GM12878 (cell line): ENCODE measurements around the gene GMPPB. TPM values are rescaled to one million over a fixed set of nuclear protein-coding genes. Genes with fewer than 3 reads are reported as not detected.

ENCODE experiments used
- ATAC-seq: fragments of 200-7000 bp; cut with Tn5 transposase; 3 replicates; pipeline ENCODE4 v1.9.1; 2020; ENCODE audit warnings: mild to moderate bottlenecking, moderate library complexity
- BruUV-seq: library from RNA; stranded (reverse); fragments of 400-500 nt; replicated peaks from 2 replicates; lab custom pipeline; 2021; lab: Mats Ljungman, UMichigan
- CTCF ChIA-PET: fragments of 300-600 bp; sonication (Branson Sonifier 250); formaldehyde crosslinking; extraction: SDS; loops from one replicate; lab custom pipeline; 2021; ENCODE audit warnings: inconsistent platforms; lab: Yijun Ruan, JAX
- POLR2A ChIA-PET: fragments of 350-600 bp; formaldehyde crosslinking; extraction: SDS; loops from one replicate; lab custom pipeline; 2021; ENCODE audit warnings: inconsistent platforms; lab: Charles Lee
- RAD21 ChIA-PET: fragments of 300-600 bp; sonication (Branson Sonifier 250); formaldehyde crosslinking; loops from one replicate; lab custom pipeline; 2023; ENCODE audit warnings: antibody characterized with exemption; ENCODE audit not compliant: unreplicated experiment; lab: Charles Lee
- SMC1A ChIA-PET: fragments of 300-600 bp; sonication (Branson Sonifier 250); formaldehyde crosslinking; loops from one replicate; lab custom pipeline; 2023; ENCODE audit not compliant: unreplicated experiment, uncharacterized antibody; lab: Charles Lee
- DNase-seq: peaks from one replicate; pipeline ENCODE4 v3.0.0-alpha.2; 2011; ENCODE audit warnings: low read depth, low spot score
- FAIRE-seq: peaks from 3 replicates; lab custom pipeline; 2011; peaks lifted over from hg19 to GRCh38; lab: Jason Lieb, UNC
- H2AFZ ChIP-seq: 2 replicates; pipeline ENCODE4 v1.6.0; 2011; ENCODE audit warnings: low read depth, low read length, control low read depth; ENCODE audit not compliant: control insufficient read depth
- H3K27ac ChIP-seq: 2 replicates; pipeline ENCODE4 v1.5.1; 2011; ENCODE audit warnings: control low read depth; ENCODE audit not compliant: control insufficient read depth, insufficient read depth
- H3K27me3 ChIP-seq, 2 experiments: replicated peaks in 1 of 2; 2 replicates each; pipeline versions ENCODE4 v1.6.0 to v1.6.1; 2011; ENCODE audit warnings: low read length in 1 of 2; ENCODE audit not compliant: control insufficient read depth in 2 of 2, insufficient read depth in 2 of 2
- H3K36me3 ChIP-seq, 2 experiments: 2 replicates each; pipeline ENCODE4 v1.5.1; 2011; ENCODE audit warnings: low read length in 1 of 2; ENCODE audit not compliant: control insufficient read depth in 2 of 2, insufficient read depth in 2 of 2
- H3K4me1 ChIP-seq: 2 replicates; pipeline ENCODE4 v1.6.1; 2011; ENCODE audit warnings: mild to moderate bottlenecking, low read length, moderate library complexity, mixed read lengths; ENCODE audit not compliant: control insufficient read depth, insufficient read depth
- H3K4me2 ChIP-seq: 2 replicates; pipeline ENCODE4 v1.6.0; 2011; ENCODE audit warnings: control low read depth; ENCODE audit not compliant: control insufficient read depth, insufficient read depth
- H3K4me3 ChIP-seq: fragments of 200-600 bp; sonication (generic); 2 replicates; pipeline ENCODE4 v1.5.1; 2016
- H3K79me2 ChIP-seq: 2 replicates; pipeline ENCODE4 v1.6.0; 2011; ENCODE audit warnings: low read length; ENCODE audit not compliant: control insufficient read depth, insufficient read depth
- H3K9ac ChIP-seq: 2 replicates; pipeline ENCODE4 v1.8.0; 2011; ENCODE audit warnings: low read length, control low read depth, mixed read lengths; ENCODE audit not compliant: control insufficient read depth, insufficient read depth
- H3K9me3 ChIP-seq: replicated peaks from 3 replicates; pipeline ENCODE4 v1.5.1; 2011; ENCODE audit warnings: mild to moderate bottlenecking, low read length; ENCODE audit not compliant: control insufficient read depth, insufficient read depth
- H4K20me1 ChIP-seq: 2 replicates; pipeline ENCODE4 v1.6.0; 2011; ENCODE audit not compliant: control insufficient read depth, insufficient read depth
- CHD1 ChIP-seq: IDR thresholded peaks from 2 replicates; pipeline ENCODE4 v1.6.1; 2012; ENCODE audit warnings: low read depth, low read length, improper control_type of control experiment
- CREM ChIP-seq: IDR thresholded peaks from 2 replicates; pipeline ENCODE4 v1.6.1; 2014; ENCODE audit warnings: antibody characterized with exemption, low read depth
- EED ChIP-seq: sonication (generic); IDR thresholded peaks from 2 replicates; pipeline ENCODE4 v1.6.1; 2016; ENCODE audit warnings: antibody characterized with exemption, low read depth
- IRF4 ChIP-seq: IDR thresholded peaks from 2 replicates; pipeline ENCODE4 v1.6.1; 2011; ENCODE audit warnings: low read depth, low read length
- MTA3 ChIP-seq: IDR thresholded peaks from 2 replicates; pipeline ENCODE4 v1.6.1; 2012; ENCODE audit warnings: low read length, inconsistent platforms, borderline replicate concordance
- NRF1 ChIP-seq: conservative IDR thresholded peaks from 2 replicates; pipeline ENCODE4 v1.6.1; 2011; ENCODE audit warnings: mild to moderate bottlenecking, low read depth, low read length, improper control_type of control experiment
- RUNX3 ChIP-seq: IDR thresholded peaks from 2 replicates; pipeline ENCODE4 v1.6.1; 2012; ENCODE audit warnings: low read length, inconsistent platforms
- TBL1XR1 ChIP-seq: IDR thresholded peaks from 2 replicates; pipeline ENCODE4 v1.6.1; 2012; ENCODE audit warnings: low read depth, low read length, improper control_type of control experiment
- ZNF384 ChIP-seq: IDR thresholded peaks from 2 replicates; pipeline ENCODE4 v1.6.1; 2012; ENCODE audit warnings: low read depth, mild to moderate bottlenecking, low read length, improper control_type of control experiment, borderline replicate concordance
- ZZZ3 ChIP-seq: IDR thresholded peaks from 2 replicates; pipeline ENCODE4 v1.6.1; 2011; ENCODE audit warnings: low read depth; ENCODE audit not compliant: control insufficient read depth, insufficient read length
- WGBS: methylation state at CpG from one replicate; pipeline ENCODE4 v1.1.6; 2016; ENCODE audit warnings: low lambda C conversion rate; ENCODE audit not compliant: insufficient replicate concordance, insufficient coverage; ENCODE audit errors: missing lambda C conversion rate; 5-methylcytosine and 5-hydroxymethylcytosine counted together
- in situ Hi-C: fragments of 300-500 bp; cut with MboI; formaldehyde crosslinking; loops from 9 replicates; pipeline ENCODE4 v1.14.3; 2018; ENCODE audit warnings: mixed read lengths
- intact Hi-C: fragments of 100-400 bp; cut with micrococcal nuclease; formaldehyde crosslinking; loops from one replicate; pipeline ENCODE4 v1.14.2; 2022; ENCODE audit not compliant: unreplicated experiment
- polyA plus RNA-seq, 11 experiments: library from polyadenylated mRNA; depleted of rRNA in 4 of 11; unstranded in 6 of 11; stranded (reverse) in 5 of 11; fragments of >200 nt; fragmentation: Nextera tagmentation in 4 of 11; fragmentation: Illumina TruSeq in 1 of 11; extraction: Ambion mirVana in 4 of 11; extraction: Trizol in 1 of 11; gene quantifications; 1 replicate in 1 of 11; 2 replicates in 10 of 11; pipeline versions ENCODE4 v1.2.1 to v1.2.3, GENCODE V29; 2011 to 2016; ENCODE audit warnings: inconsistent platforms in 2 of 11, missing spikeins in 2 of 11, low read depth in 1 of 11
- total RNA-seq, 4 experiments: library from RNA; depleted of rRNA in 3 of 4; stranded (reverse); fragments of >200 nt in 3 of 4; fragmentation: Illumina TruSeq in 1 of 4; extraction: Trizol in 1 of 4; gene quantifications; 2 replicates each; pipeline versions ENCODE4 v1.2.1 to v1.2.3, GENCODE V29; 2013 to 2021
- TF ChIP-seq, protein P1 (sequence below): IDR thresholded peaks from 2 replicates; pipeline ENCODE4 v1.6.1; 2012; ENCODE audit warnings: low read depth, low read length, improper control_type of control experiment
- TF ChIP-seq, protein P2 (sequence below), 3 experiments: IDR thresholded peaks in 2 of 3; conservative IDR thresholded peaks in 1 of 3; 2 replicates each; pipeline ENCODE4 v1.5.1; 2011; ENCODE audit warnings: low read depth in 3 of 3, low read length in 3 of 3, mild to moderate bottlenecking in 3 of 3, control low read depth in 2 of 3, moderate library complexity in 2 of 3, inconsistent platforms in 1 of 3, mixed read lengths in 1 of 3; ENCODE audit not compliant: control insufficient read depth in 2 of 3, insufficient read depth in 1 of 3; ENCODE audit errors: extremely low read depth in 1 of 3

Gene GMPPB
- total and polyA plus RNA-seq, 10 of the 15 experiments (the other 5 are each of a cell fraction or from before 2014, with no cell fraction given), result 2.3 to 99.5 (median 23.3) TPM

DNA sequence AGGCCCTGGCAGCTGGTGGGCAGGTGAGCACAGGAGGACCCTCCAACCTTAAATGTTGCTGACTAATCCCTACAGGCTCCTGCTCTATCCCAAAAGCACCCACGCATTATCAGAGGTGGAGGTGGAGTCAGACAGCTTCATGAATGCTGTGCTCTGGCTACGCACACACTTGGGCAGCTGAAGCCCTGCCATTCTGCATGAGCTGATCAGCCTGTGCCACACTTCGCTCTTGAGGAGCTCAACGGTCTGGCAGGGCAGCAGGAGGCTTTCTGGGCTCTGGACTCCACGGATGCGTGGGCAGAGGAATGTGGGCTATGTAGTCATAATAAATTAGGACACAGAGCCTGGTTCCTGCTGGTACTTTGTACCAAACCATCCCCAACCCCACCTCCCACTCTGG lies 40.6 kb downstream of the GMPPB start (continued):
- TF ChIP-seq, protein P1, sequence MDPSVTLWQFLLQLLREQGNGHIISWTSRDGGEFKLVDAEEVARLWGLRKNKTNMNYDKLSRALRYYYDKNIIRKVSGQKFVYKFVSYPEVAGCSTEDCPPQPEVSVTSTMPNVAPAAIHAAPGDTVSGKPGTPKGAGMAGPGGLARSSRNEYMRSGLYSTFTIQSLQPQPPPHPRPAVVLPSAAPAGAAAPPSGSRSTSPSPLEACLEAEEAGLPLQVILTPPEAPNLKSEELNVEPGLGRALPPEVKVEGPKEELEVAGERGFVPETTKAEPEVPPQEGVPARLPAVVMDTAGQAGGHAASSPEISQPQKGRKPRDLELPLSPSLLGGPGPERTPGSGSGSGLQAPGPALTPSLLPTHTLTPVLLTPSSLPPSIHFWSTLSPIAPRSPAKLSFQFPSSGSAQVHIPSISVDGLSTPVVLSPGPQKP, result no peak
- no peak for TF ChIP-seq TBL1XR1
- no peak for TF ChIP-seq ZNF384
- no peak for TF ChIP-seq CREM
- no peak for TF ChIP-seq CHD1
- TF ChIP-seq IRF4, result no peak
- TF ChIP-seq, protein P2, sequence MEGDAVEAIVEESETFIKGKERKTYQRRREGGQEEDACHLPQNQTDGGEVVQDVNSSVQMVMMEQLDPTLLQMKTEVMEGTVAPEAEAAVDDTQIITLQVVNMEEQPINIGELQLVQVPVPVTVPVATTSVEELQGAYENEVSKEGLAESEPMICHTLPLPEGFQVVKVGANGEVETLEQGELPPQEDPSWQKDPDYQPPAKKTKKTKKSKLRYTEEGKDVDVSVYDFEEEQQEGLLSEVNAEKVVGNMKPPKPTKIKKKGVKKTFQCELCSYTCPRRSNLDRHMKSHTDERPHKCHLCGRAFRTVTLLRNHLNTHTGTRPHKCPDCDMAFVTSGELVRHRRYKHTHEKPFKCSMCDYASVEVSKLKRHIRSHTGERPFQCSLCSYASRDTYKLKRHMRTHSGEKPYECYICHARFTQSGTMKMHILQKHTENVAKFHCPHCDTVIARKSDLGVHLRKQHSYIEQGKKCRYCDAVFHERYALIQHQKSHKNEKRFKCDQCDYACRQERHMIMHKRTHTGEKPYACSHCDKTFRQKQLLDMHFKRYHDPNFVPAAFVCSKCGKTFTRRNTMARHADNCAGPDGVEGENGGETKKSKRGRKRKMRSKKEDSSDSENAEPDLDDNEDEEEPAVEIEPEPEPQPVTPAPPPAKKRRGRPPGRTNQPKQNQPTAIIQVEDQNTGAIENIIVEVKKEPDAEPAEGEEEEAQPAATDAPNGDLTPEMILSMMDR (IDR thresholded peaks at IDR 0.05 in 2 of 3, conservative IDR thresholded peaks at IDR 0.05 in 1 of 3; ENCODE audit: control insufficient read depth in 2 of 3, extremely low read depth in 1 of 3, insufficient read depth in 1 of 3, low read depth in 3 of 3, low read length in 3 of 3), result no peak
- TF ChIP-seq MTA3, result no peak
- TF ChIP-seq ZZZ3, result no peak
- no peak for TF ChIP-seq RUNX3
- TF ChIP-seq NRF1, result no peak
- TF ChIP-seq, all 136 proteins: peak for 0

DNA sequence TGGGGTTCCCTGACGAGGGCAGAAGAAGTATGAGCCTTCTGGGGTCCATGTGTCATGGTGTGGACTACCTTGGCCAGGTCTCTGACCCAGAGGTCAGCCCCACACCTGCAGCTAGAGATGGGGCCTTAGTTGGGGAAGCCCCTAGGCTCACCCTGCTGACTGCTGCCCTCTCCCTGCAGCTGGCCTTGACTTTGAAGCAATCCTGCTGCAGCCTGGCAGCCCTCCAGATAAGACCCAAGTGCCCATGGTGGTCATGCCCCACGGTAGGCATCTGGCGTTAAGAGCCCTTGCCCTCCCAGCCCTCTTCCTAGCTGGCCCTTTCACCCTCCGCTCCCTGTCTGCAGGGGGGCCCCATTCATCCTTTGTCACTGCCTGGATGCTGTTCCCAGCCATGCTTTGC lies 42.2 kb downstream of the GMPPB start:
- no peak overlapping the region for H3K4me3 ChIP-seq
- no peaks in the 10 kb centered on the region for H4K20me1 ChIP-seq
- H3K4me1 ChIP-seq, result no peaks in the 10 kb centered on the region; the same call in 1 of the 2 replicates
- in situ Hi-C loops, result no loop called here
- FAIRE-seq (no peak), ATAC-seq (no peak), DNase-seq (no peak)
- SMC1A ChIA-PET, result no interaction called here
- WGBS, result 71% methylated on average over 4 of the region's 4 CpGs
- CTCF ChIA-PET, result no interaction called here
- no peak overlapping the region for H2AFZ ChIP-seq
- H3K27ac ChIP-seq, result no peak overlapping the region
- H3K27me3 ChIP-seq, result no peaks in the 10 kb centered on the region
- no peaks in the 10 kb centered on the region; the same call in 1 of the 2 replicates for H3K79me2 ChIP-seq
- H3K9ac ChIP-seq, result no peak overlapping the region
- no peak overlapping the region for H3K4me2 ChIP-seq
- no TSS peak for BruUV-seq
- POLR2A ChIA-PET, result interaction anchor here (0.6 kb wide), 1 partner anchor 11 kb away, joined by 5 read pairs; no protein-coding TSS in a partner anchor
- no peak for TF ChIP-seq EED
- H3K36me3 ChIP-seq, result peaks cover 18 to 33% of the 10 kb centered on the region in 2 experiments
- RAD21 ChIA-PET, result no interaction called here
- intact Hi-C loops, result no loop called here
- H3K9me3 ChIP-seq, result no peaks in the 10 kb centered on the region
